ENCODE measurements around the gene SRL. TPM values are rescaled to one million over a fixed set of nuclear protein-coding genes. Genes with fewer than 3 reads are reported as not detected.

Gene SRL
- total RNA-seq, 1 experiment from 2014 or later: 0.11 TPM

GRCh38 chr16:4246777-4247459, 5.0 kb upstream of the SRL start:
- Mint-ChIP-seq H3K27me3 (ENCODE audit: low read depth) (no peaks in the 10 kb centered on the region; the same call in 1 of the 2 replicates), H3K4me1 (peaks cover 10% of the 10 kb centered on the region), H3K4me3 (no peak overlapping the region), H3K27ac (no peak overlapping the region), H3K9me3 (peaks cover 11% of the 10 kb centered on the region), H3K36me3 (peaks cover 6% of the 10 kb centered on the region; the same call in 1 of the 2 replicates)
- TF ChIP-seq SP1 (CRISPR knock-in tag; conservative IDR thresholded peaks at IDR 0.05) (no peak), ZMAT4 (CRISPR knock-in tag; IDR thresholded peaks at IDR 0.05) (no peak), ZNF416 (CRISPR knock-in tag; IDR thresholded peaks at IDR 0.05) (no peak), CDX4 (CRISPR knock-in tag; IDR thresholded peaks at IDR 0.05; ENCODE audit: borderline replicate concordance) (no peak), ZNF281 (CRISPR knock-in tag; IDR thresholded peaks at IDR 0.05) (no peak), NFATC4 (CRISPR knock-in tag; IDR thresholded peaks at IDR 0.05) (no peak), ATF3 (CRISPR knock-in tag; conservative IDR thresholded peaks at IDR 0.05) (no peak), RELA (CRISPR knock-in tag; IDR thresholded peaks at IDR 0.05; ENCODE audit: borderline replicate concordance) (no peak), FOXP4 (CRISPR knock-in tag; IDR thresholded peaks at IDR 0.05) (no peak), ZNF512 (CRISPR knock-in tag; IDR thresholded peaks at IDR 0.05; ENCODE audit: borderline replicate concordance) (no peak), PREB (CRISPR knock-in tag; IDR thresholded peaks at IDR 0.05; ENCODE audit: borderline replicate concordance) (no peak), ELF4 (CRISPR knock-in tag; IDR thresholded peaks at IDR 0.05; ENCODE audit: low read depth) (no peak), GABPB1 (CRISPR knock-in tag; IDR thresholded peaks at IDR 0.05) (no peak), TEAD1 (CRISPR knock-in tag; IDR thresholded peaks at IDR 0.05) (no peak), JAZF1 (CRISPR knock-in tag; IDR thresholded peaks at IDR 0.05) (no peak), MAX (CRISPR knock-in tag; IDR thresholded peaks at IDR 0.05) (no peak), GTF2I (CRISPR knock-in tag; conservative IDR thresholded peaks at IDR 0.05) (no peak)
- ChIA-PET POLR2A (interaction anchor here (0.6 kb wide), 1 partner anchor 59 kb away, joined by 4 read pairs; no protein-coding TSS in a partner anchor), CTCF (no interaction called here)
- DNase-seq (ENCODE audit: low spot score) (no peak), ATAC-seq (no peak)
